Activated T-helper 17 cell treated with anti-CD3 and anti-CD28 coated beads, Interleukin-2, amount 50 U/mL, for 72 hours (primary cell): Measurements from ENCODE around the gene BCAR1. TPM values are rescaled to one million over a fixed set of nuclear protein-coding genes. Genes with fewer than 3 reads are reported as not detected.
A peak's percentile ranks its signal among the peaks of the same experiment; 100 is the strongest.
"Not testable (repeated sequence)": the region's sequence is repeated elsewhere in the genome, so short reads cannot be mapped to it uniquely, and the experiment has no call there.

Experiments used
- ATAC-seq: fragments of 150-1000 bp; cut with Tn5 transposase; replicated peaks from 2 replicates; pipeline ENCODE4 v1.10.0; 2021; ENCODE audit warnings: mild to moderate bottlenecking, moderate library complexity
- H3K27ac Mint-ChIP-seq: one replicate; pipeline ENCODE4 v1.8.0; 2022; ENCODE audit warnings: mixed read lengths
- H3K27me3 Mint-ChIP-seq: one replicate; pipeline ENCODE4 v1.8.0; 2022; ENCODE audit warnings: mixed read lengths
- H3K36me3 Mint-ChIP-seq: one replicate; pipeline ENCODE4 v1.8.0; 2022; ENCODE audit warnings: low read depth, mild to moderate bottlenecking, mixed read lengths
- H3K4me1 Mint-ChIP-seq: one replicate; pipeline ENCODE4 v1.8.0; 2022; ENCODE audit warnings: mixed read lengths
- H3K4me3 Mint-ChIP-seq: one replicate; pipeline ENCODE4 v1.8.0; 2022; ENCODE audit warnings: mild to moderate bottlenecking, mixed read lengths
- H3K9me3 Mint-ChIP-seq: one replicate; pipeline ENCODE4 v1.8.0; 2022; ENCODE audit warnings: mixed read lengths
- total RNA-seq, 2 donors: library from RNA; stranded (reverse); gene quantifications; one replicate each; pipeline ENCODE4 v1.2.3, GENCODE V29; 2022

The BCAR1 gene
- total RNA-seq, 2 donors from 2014 or later = 0.58 TPM; not detected in 1

DNA sequence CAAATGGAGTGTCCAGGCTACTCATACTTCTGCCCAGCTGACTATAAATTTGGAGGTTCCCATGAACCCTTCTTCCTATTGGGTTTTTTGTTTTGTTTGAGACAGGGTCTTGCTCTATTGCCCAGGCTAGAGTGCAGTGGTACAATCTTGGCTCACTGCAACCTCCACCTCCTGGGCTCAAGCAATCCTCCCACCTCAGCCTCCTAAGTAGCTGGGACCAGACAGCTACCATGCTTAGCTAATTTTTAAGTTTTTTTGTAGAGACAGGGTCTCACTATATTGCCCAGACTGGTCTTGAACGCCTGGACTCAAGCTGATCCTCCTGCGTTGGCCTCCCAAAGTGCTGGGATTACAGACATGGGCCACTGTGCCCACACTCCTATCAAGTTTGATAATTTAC, 29.6 kb upstream of the BCAR1 start:
- not testable (repeated sequence) for H3K4me1 Mint-ChIP-seq, H3K36me3 Mint-ChIP-seq, H3K9me3 Mint-ChIP-seq

DNA sequence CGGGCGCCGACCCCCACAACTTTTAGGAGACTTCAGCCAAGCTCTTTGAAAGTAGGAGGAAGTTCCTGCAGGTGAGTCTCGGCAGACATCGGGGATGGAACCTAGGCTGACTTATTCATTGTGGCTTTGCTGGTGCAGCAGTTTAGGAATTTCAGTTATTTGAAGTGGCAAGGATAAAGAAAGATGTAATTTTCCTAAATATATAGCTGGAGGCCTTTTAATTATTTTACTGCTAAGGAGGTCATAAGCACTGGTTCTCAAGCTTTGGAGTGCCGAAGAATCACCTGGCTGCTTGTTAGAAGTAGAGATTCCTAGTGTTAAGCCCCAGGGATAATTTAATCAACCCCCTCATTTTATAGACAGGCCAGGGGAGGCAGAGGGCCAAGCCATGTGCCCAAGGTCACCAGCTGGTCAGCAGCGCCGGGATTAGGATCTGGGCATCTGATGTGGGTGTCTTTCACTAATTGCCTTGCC, 28.9 kb upstream of the BCAR1 start:
- no peaks in the 10 kb centered on the region for H3K9me3 Mint-ChIP-seq
- H3K4me1 Mint-ChIP-seq = no peaks in the 10 kb centered on the region
- H3K36me3 Mint-ChIP-seq = no peaks in the 10 kb centered on the region
- peaks cover 4% of the 10 kb centered on the region for H3K27me3 Mint-ChIP-seq
- no peak for ATAC-seq
- H3K4me3 Mint-ChIP-seq = no peak overlapping the region
- no peak overlapping the region for H3K27ac Mint-ChIP-seq

More for the DNA sequence above, 29.6 kb upstream of the BCAR1 start:
- ATAC-seq, H3K27ac Mint-ChIP-seq, H3K4me3 Mint-ChIP-seq, H3K27me3 Mint-ChIP-seq: not testable (repeated sequence)

DNA sequence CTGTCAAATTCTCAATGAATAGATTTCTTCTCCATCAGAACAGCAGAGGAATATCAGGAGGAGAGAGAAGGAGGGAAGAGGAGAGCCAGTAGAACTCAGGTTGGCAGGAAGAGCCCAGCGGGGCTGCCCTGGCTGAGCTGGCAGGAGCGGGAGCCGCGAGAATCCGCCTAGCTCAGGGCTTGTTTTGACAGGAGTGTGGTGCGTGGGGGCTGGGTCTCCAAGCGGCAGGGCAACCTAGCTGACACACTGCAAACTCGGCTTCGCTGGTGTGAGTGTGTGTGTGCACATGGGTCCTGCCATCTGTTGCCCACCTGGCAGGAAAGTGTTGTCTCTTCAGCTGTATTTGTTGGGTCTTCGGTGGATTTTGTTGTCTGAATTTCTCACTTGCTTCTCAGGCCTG, 27.9 kb upstream of the BCAR1 start:
- H3K27ac Mint-ChIP-seq = no peak overlapping the region
- no peak for ATAC-seq
- peaks cover 6% of the 10 kb centered on the region for H3K4me1 Mint-ChIP-seq
- H3K4me3 Mint-ChIP-seq = no peak overlapping the region
- H3K27me3 Mint-ChIP-seq = peaks cover 8% of the 10 kb centered on the region
- H3K9me3 Mint-ChIP-seq = no peaks in the 10 kb centered on the region
- H3K36me3 Mint-ChIP-seq = no peaks in the 10 kb centered on the region

DNA sequence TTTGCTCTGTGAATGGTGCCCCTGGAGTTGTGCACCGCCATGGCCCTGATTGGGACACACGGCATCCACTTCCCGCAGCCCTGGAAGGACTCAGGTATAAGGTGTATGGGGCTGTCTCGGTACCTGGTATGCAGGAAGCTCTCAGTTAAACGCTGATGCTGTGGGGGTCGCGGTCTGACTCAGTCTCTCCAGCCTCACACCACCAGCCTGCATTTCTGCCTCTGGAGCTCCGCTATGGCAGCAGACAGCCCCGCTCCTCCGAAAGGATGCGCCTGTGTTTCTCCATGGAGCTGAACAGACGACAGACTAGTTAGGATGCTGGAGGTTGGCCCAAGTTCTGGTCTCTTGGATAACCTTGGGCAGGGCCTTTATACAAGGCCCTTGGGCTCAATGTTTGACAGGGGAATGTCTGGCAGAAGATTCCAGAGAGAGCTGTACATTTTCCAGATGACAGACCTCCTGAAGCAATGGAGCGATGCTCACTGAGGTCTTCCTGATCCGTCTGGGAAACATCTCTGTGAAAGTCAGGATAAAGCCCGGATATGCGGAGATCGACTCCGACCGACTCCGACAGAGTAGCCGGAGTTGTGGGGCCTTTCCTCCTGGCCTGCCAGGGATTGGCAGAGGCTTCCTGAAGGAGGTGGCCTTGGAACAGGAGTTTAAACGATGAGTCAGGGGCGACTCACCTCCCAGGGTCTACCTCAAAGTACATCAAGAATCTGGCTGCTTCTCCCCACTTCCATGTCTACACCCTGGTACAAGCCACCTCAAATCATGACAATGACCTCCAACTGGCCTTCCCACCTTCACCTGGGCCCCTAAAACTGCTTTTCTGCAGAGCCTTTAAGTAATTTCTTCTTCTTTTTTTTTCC, 21.9 kb upstream of the BCAR1 start:
- no peak overlapping the region for H3K4me3 Mint-ChIP-seq
- peaks cover 6% of the 10 kb centered on the region for H3K4me1 Mint-ChIP-seq
- H3K9me3 Mint-ChIP-seq = no peaks in the 10 kb centered on the region
- ATAC-seq = no peak
- no peak overlapping the region for H3K27ac Mint-ChIP-seq
- H3K36me3 Mint-ChIP-seq = no peaks in the 10 kb centered on the region
- peaks cover 8% of the 10 kb centered on the region for H3K27me3 Mint-ChIP-seq

DNA sequence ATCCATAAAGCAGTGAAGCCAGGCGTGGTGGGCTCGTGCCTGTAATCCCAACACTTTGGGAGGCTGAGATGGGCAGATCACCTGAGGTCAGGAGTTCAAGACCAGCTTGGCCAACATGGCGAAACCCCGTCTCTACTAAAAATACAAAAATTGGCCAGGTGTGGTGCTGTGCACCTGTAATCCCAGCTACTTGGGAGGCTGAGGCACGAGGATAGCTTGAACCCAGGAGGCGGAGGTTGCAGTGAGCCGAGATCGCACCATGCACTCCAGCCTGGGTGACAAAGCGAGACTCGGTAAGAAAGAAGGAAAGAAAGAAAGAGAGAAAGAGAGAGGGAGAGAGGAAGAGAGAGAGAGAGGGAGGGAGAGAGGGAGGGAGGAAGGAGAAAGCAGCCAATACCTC, 21.2 kb upstream of the BCAR1 start:
- H3K27ac Mint-ChIP-seq, H3K9me3 Mint-ChIP-seq, H3K4me1 Mint-ChIP-seq: not testable (repeated sequence)

DNA sequence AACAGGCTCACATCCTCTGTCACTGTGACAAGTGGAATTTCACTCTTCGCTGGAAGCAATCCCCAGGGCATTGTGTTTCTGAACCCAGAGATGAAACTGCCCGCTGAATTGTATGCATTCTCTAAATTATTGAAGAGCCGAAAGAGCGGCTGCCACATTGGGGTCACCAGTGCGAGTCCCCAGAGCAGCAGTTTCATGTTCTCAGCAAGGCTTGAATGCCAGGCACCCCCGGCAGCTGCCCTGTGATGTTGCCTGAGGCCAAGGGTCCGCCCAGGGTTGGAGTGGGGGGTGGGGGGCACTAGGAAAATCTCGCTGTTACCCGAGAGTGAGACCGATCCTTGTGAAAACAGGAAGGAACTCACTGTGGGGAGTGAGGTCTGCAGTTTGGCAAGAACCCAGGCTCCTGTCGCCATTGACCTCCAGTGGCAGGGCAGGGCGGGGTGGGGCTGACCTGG, 20.7 kb upstream of the BCAR1 start:
- no peaks in the 10 kb centered on the region for H3K9me3 Mint-ChIP-seq
- H3K27ac Mint-ChIP-seq = no peak overlapping the region
- H3K27me3 Mint-ChIP-seq = peaks cover 8% of the 10 kb centered on the region
- peaks cover 6% of the 10 kb centered on the region for H3K4me1 Mint-ChIP-seq
- no peaks in the 10 kb centered on the region for H3K36me3 Mint-ChIP-seq
- H3K4me3 Mint-ChIP-seq = no peak overlapping the region
- no peak for ATAC-seq

More for the DNA sequence above, 21.2 kb upstream of the BCAR1 start:
- not testable (repeated sequence) for H3K27me3 Mint-ChIP-seq, ATAC-seq, H3K36me3 Mint-ChIP-seq, H3K4me3 Mint-ChIP-seq

DNA sequence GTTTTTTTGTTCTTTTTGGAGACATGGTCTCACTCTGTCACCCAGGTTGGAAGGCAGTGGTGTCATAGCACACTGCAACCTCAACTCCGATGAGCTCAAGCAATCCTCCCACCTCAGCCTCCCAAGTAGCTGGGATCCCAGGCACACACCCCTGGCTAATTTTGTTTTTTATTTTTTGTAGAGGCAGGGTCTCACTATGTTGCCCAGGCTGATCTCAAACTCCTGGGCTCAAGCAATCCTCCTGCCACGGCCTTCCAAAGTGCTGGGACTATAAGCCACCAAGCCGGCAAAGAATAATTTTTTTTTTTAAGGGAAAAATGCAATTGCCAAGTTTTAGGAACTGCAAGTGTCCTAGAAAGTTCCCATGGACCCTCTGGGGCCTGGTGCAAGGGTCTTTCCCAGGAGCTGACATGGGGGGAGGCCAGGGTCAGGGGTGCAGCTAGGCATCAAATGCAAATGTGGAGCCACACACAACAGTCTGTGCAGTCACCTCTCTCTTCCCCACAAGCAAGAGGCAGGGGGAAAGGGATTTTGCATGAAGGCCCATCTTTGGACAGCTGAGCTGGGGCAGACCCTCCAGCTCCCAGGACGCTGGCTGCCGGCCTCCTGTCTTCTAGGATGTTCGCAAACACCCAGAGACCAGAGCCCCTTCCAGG, 20.1 kb upstream of the BCAR1 start:
- ATAC-seq = no peak
- no peaks in the 10 kb centered on the region for H3K36me3 Mint-ChIP-seq
- H3K27me3 Mint-ChIP-seq = peaks cover 9% of the 10 kb centered on the region
- no peak overlapping the region for H3K27ac Mint-ChIP-seq
- no peak overlapping the region for H3K4me3 Mint-ChIP-seq
- H3K4me1 Mint-ChIP-seq = peaks cover 6% of the 10 kb centered on the region
- no peaks in the 10 kb centered on the region for H3K9me3 Mint-ChIP-seq

DNA sequence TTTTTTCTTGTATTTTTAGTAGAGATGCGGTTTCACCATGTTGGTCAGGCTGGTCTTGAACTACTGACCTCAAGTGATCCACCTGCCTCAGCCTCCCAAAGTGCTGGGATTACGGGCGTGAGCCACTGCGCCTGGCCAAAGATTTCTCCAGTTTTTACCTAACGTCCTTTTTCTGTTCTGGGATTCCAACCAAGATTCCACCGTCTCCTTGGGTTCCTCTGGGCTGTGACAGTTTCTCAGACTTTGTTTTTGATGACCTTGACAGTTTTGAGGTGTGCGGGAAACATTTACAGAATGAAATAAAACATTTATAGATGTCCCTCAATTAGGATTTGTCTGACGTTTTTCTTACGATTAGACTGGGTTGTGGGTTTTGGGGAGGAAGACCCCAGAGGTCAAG, 17.9 kb upstream of the BCAR1 start:
- not testable (repeated sequence) for H3K4me3 Mint-ChIP-seq, H3K9me3 Mint-ChIP-seq, H3K4me1 Mint-ChIP-seq, H3K36me3 Mint-ChIP-seq, ATAC-seq, H3K27ac Mint-ChIP-seq
- peaks cover 14% of the 10 kb centered on the region for H3K27me3 Mint-ChIP-seq

DNA sequence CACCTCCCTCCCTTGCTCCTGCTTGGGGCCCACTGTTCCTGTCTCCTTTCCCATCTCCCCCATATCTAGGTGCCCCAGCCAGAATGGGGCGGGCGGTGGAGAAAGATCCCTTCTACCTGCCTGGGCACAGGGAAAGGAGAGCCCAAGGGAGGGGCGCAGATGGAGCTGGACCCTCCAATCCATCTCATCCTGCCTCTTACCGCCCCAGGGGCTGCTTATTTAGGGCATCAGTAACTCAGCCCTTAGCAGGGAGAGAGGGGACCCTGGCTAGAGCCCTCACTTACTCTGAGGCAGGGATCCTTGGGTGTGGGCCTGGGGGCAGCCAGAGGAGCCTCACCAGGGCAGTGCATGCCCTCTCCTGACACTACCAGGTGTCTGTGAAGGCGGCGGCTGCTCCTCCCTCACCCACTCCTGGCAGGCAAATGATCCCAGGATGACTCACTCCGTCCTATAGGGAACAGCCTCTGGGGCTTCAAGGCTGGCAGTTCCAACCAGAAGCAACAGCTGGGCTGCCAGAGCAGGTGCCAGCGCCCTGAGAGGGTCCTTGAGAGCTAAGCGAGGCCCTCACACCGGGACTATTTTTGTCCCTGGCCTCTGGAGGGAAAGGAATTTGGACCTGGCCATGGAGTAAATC, 16.3 kb upstream of the BCAR1 start:
- Mint-ChIP-seq H3K36me3 (no peaks in the 10 kb centered on the region), H3K9me3 (no peaks in the 10 kb centered on the region), H3K27ac (no peak overlapping the region), H3K4me3 (no peak overlapping the region), H3K27me3 (peaks cover 20% of the 10 kb centered on the region), H3K4me1 (peaks cover 4% of the 10 kb centered on the region)
- no peak for ATAC-seq

DNA sequence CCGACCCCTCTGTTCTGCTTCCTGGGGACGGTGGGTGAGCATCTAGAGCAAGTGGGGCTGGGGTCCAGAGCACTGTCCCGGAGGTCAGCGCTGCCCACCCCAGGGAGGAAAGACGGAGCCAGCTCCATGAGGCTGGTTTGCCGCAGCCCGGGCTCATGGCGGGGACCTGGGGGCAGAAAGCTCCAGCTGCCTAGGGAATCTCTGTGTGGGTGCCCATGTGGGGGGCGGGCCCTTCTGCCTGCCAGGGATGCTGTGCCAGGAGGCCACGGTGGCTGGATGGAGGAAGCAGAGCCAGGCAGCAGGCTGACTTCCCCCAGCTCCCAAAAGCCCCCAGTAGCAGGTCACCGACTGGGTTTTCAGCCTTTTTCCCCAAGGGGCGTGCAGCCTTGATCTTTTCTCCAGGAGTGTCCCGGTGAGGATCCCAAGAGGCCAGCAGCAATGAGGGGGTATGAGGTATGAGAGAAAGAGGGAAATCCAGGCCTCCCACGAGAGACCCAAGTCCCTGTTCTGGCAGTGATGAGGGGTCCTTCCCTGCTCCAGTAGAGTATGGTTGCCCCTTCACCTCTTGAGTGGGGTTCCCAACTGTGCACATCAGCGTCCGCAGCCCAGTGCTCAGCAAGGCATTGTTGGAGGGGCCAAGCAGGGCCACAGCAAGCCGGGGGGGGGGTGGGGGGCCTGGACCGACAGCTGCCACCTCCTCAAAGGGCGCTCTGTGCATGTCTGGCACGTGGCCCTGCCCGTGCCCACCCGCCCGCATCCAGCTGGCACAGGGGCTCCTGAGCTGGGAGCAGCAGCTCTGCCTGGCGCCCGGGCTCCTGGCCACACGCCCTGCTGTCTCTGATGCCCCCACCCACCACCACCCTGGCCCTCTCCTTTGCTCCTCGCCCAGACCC, 15.6 kb upstream of the BCAR1 start:
- Mint-ChIP-seq H3K27me3 (peaks cover 20% of the 10 kb centered on the region), H3K4me3 (peak overlapping the region; percentile 65), H3K4me1 (peaks cover 4% of the 10 kb centered on the region), H3K9me3 (no peaks in the 10 kb centered on the region), H3K36me3 (no peaks in the 10 kb centered on the region), H3K27ac (no peak overlapping the region)
- ATAC-seq = no peak

DNA sequence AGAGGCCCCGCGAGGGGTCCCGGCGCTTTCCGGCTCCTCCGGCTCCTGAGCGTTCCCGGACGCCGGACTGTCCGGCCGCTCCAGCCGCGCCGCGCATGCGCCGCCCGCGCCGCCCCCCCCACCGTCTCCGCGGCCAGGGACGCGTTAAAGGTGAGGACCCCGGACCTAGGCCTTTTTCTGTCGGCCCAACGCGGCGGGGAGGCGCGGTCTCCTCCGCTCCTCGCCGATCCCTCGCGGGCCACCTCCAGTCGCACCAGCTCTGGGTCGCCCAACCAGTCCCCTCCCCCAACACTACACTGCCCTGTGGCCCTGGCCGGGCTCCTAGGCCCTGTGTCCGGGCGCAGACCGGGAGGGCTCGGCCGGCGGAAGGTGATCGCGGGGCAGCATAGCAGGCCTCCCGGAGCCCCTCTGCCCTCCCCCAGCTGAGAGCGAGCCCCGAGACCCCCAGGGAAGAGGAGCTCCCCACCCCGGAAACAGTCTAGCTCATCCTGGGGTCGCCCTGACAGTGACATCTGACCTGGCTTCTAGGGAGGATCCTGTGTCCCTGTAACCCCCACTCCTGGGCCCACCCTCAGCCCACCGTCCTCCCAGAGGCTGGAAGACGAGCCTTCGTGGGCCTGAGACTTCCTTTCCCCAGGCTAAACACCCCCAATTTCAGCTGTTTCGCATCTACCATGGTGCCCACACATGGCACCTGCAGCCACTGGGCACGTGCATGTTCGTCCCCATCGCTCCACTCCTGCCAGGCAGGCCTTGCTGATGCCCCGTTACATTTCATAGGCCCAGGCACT, 14.7 kb upstream of the BCAR1 start:
- H3K4me3 Mint-ChIP-seq = peak overlapping the region; percentile 65
- no peaks in the 10 kb centered on the region for H3K9me3 Mint-ChIP-seq
- peaks cover 20% of the 10 kb centered on the region for H3K27me3 Mint-ChIP-seq
- H3K27ac Mint-ChIP-seq = no peak overlapping the region
- no peaks in the 10 kb centered on the region for H3K36me3 Mint-ChIP-seq
- ATAC-seq = peak; percentile 39
- H3K4me1 Mint-ChIP-seq = peaks cover 4% of the 10 kb centered on the region

DNA sequence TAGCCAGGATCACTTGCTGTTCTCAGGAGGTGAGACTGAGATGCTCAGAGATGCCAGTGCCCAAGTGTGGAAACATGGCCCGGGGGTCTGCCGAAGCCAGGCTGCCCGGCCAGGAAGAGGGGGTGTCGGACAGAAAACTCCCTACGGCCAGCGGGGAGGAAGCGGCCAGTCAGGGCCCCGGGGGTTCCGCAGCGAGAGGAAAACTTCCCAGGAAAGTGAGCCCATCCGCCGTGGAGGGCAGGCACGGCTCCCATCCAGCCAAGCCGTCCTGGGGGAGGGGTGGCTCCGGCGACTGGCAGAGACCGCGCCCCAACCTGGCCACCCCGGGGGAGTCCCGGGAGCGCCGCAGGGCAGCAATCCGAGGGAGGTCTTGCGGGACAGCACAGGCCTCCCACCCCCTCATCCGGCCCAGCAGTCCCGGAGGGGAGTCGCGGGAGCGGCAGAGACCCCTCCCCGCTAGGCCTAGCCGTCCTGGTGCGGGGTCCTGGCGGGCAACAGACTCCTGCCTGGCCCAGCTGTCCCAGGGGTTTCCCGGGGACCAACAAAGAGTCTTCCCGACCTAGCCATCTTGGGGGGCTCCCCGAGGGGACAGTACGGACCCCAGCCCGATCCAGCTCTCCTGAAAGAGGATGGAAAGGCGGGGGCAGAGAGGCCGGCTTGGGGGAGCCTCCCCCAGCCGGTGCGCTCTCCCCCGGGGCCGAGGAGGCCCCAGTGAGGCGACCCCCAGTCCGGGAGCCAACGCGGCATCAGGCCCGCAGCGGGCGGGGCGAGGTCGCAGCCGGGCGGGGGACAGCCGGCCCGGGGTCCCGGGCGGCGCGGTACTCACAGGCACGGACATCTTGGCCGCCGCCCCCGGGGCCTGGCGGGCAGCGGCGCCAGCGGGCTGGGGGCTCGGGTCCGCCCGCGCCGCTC, 13.8 kb upstream of the BCAR1 start:
- H3K27me3 Mint-ChIP-seq = peaks cover 20% of the 10 kb centered on the region
- H3K36me3 Mint-ChIP-seq = no peaks in the 10 kb centered on the region
- H3K4me1 Mint-ChIP-seq = peaks cover 4% of the 10 kb centered on the region
- ATAC-seq = no peak
- H3K9me3 Mint-ChIP-seq = no peaks in the 10 kb centered on the region
- peak overlapping the region; percentile 54 for H3K4me3 Mint-ChIP-seq
- no peak overlapping the region for H3K27ac Mint-ChIP-seq
